ENCODE results near the gene LHB.
A peak's percentile ranks its signal among the peaks of the same experiment; 100 is the strongest.

Gene LHB

DNA sequence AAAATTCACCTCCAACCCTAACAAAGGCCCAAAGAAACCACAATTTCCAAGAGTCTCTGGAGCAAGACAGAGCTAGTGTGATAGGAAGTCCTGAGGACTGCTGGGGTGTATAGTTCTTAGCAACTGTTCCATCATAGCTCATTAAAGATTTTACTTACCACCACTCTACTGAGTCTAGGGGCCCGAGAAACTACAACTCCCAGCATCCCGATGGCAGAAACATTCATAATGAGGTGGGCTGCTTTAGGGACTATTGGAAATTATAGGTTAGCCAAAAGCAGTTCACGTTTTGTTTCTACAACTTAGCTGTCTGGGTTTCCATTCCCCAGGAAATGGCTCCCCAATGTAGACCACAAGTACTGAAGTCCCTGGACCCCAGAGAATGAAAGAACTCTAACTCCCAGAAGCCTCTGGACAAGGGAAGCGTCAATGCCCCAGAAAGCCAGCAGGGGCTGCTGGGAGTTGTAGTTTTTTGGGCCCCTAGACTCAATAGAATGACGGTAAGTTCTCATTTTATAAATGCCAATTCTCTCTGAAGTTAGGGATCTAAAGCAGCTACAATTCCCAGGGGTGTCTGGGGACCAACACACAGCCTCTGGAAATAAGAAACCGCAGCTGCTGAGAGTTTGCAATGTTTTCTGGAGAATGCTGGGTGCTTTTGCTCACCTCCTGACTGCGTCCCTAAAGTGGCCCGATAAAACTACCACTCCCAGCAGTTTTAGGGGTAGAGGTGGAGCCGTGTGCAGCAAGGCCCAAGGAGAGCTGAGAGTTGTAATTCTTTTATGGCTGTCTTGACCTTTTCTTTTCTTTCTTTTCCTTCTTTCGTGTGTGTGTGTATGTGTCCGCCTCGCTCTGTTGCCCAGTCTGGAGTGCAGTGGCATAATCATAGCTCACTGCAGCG, 40.7 kb downstream of the LHB start:
- peaks cover 13% of the 10 kb centered on the region for H3K4me1 ChIP-seq (ENCODE audit: control insufficient read depth, insufficient read depth, low read length)
- H3K9me3 ChIP-seq (ENCODE audit: control insufficient read depth in 2 of 2, low read length in 2 of 2), result no peaks in the 10 kb centered on the region
- H3K9ac ChIP-seq (ENCODE audit: low read length in 2 of 2), result no peak overlapping the region
- H3K4me3 ChIP-seq (ENCODE audit: low read length in 2 of 2), result no peak overlapping the region
- H3K27ac ChIP-seq (ENCODE audit: low read length), result no peak overlapping the region
- H3K27me3 ChIP-seq (ENCODE audit: control insufficient read depth in 1 of 2, insufficient read depth in 2 of 2, low read length in 2 of 2), result no peaks in the 10 kb centered on the region
- peaks cover 23 to 29% of the 10 kb centered on the region in 2 donors for H3K36me3 ChIP-seq (ENCODE audit: control insufficient read depth in 2 of 2, insufficient read depth in 2 of 2, low read length in 2 of 2)

DNA sequence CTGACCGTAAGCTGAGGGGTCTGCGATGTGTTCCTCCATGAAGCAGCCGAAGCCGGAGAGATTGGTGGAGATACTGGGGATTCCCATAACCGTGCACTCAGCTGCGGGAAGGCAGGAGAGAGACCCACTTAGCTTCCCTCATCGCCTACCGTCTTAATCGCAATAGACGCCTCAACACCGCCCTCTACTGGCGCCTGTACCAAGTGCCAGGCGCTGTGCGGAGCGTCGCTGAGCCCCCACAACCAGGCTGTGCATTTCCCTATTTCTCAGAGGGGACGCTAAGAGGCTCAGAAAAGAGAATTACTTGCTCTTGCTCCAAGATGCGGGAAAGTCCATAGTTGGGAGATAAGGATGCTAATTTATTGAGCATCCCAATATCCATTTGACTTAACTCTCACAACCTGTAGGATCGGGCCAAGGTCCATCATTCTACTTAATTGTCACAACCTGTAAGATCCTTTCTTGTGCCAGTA, 45.9 kb downstream of the LHB start:
- Histone ChIP-seq H3K4me1 (ENCODE audit: control insufficient read depth, insufficient read depth, low read length) (peaks cover 24% of the 10 kb centered on the region), H3K27me3 (ENCODE audit: control insufficient read depth in 1 of 2, insufficient read depth in 2 of 2, low read length in 2 of 2) (no peaks in the 10 kb centered on the region), H3K9me3 (ENCODE audit: control insufficient read depth in 2 of 2, low read length in 2 of 2) (no peaks in the 10 kb centered on the region), H3K4me3 (ENCODE audit: low read length in 2 of 2) (peak overlapping the region in 1 of 2 donors; percentile 15), H3K27ac (ENCODE audit: low read length) (no peak overlapping the region), H3K36me3 (ENCODE audit: control insufficient read depth in 2 of 2, insufficient read depth in 2 of 2, low read length in 2 of 2) (peaks cover 28 to 45% of the 10 kb centered on the region in 2 donors), H3K9ac (ENCODE audit: low read length in 2 of 2) (no peak overlapping the region)

DNA sequence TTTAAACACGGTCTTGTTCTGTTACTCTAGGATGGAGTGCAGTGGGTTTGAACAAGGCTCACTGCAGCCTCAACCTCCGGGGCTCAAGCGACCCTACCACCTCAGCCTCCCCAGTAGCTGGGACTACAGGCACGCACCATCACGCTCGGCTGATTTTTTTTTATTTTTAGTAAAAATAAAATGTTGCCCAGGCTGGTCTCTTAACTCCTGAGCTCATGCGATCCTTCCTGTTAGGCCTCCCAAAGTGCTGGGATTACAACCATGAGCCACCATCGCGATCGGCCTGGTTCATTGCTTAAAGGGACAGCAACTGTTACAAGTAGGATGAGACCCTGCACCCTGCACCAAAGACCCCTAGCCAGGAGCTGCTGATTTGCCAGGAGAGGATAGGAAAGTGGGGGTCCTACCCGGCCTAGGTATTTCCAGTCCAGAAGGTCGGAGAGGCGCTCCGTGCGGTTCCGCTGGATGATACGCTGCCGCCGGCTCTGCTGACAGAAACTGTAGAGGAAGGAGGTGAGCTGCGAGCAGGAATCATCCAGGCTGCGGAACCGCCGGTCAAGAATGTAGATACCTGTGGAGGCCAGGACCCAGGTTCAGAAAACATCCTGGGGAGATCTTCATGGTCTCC, 46.6 kb downstream of the LHB start:
- H3K9ac ChIP-seq (ENCODE audit: low read length in 2 of 2), result no peak overlapping the region
- H3K9me3 ChIP-seq (ENCODE audit: control insufficient read depth in 2 of 2, low read length in 2 of 2), result no peaks in the 10 kb centered on the region
- H3K36me3 ChIP-seq (ENCODE audit: control insufficient read depth in 2 of 2, insufficient read depth in 2 of 2, low read length in 2 of 2), result peaks cover 28 to 45% of the 10 kb centered on the region in 2 donors
- H3K4me3 ChIP-seq (ENCODE audit: low read length in 2 of 2), result no peak overlapping the region
- H3K4me1 ChIP-seq (ENCODE audit: control insufficient read depth, insufficient read depth, low read length), result peaks cover 25% of the 10 kb centered on the region
- no peak overlapping the region for H3K27ac ChIP-seq (ENCODE audit: low read length)
- no peaks in the 10 kb centered on the region for H3K27me3 ChIP-seq (ENCODE audit: control insufficient read depth in 1 of 2, insufficient read depth in 2 of 2, low read length in 2 of 2)

- Histone ChIP-seq H3K27ac (ENCODE audit: low read length) (no peak overlapping the region), H3K9ac (ENCODE audit: low read length in 2 of 2) (no peak overlapping the region)
Observed at GRCh38 chr19:48969276-48970138, 47.4 kb downstream of the LHB start.

GRCh38 chr19:48968813-48969218, 48.1 kb downstream of the LHB start:
- H3K4me1 ChIP-seq (ENCODE audit: control insufficient read depth, insufficient read depth, low read length), result peaks cover 35% of the 10 kb centered on the region
- H3K4me3 ChIP-seq (ENCODE audit: low read length in 2 of 2), result no peak overlapping the region
- no peaks in the 10 kb centered on the region for H3K27me3 ChIP-seq (ENCODE audit: control insufficient read depth in 1 of 2, insufficient read depth in 2 of 2, low read length in 2 of 2)
- H3K9me3 ChIP-seq (ENCODE audit: control insufficient read depth in 2 of 2, low read length in 2 of 2), result no peaks in the 10 kb centered on the region
- no peak overlapping the region for H3K9ac ChIP-seq (ENCODE audit: low read length in 2 of 2)
- peak overlapping the region; percentile 18 for H3K27ac ChIP-seq (ENCODE audit: low read length)
- peaks cover 20 to 36% of the 10 kb centered on the region in 2 donors for H3K36me3 ChIP-seq (ENCODE audit: control insufficient read depth in 2 of 2, insufficient read depth in 2 of 2, low read length in 2 of 2)

More at GRCh38 chr19:48969276-48970138, 47.4 kb downstream of the LHB start:
- peaks cover 27 to 43% of the 10 kb centered on the region in 2 donors for H3K36me3 ChIP-seq (ENCODE audit: control insufficient read depth in 2 of 2, insufficient read depth in 2 of 2, low read length in 2 of 2)
- no peaks in the 10 kb centered on the region for H3K9me3 ChIP-seq (ENCODE audit: control insufficient read depth in 2 of 2, low read length in 2 of 2)
- H3K27me3 ChIP-seq (ENCODE audit: control insufficient read depth in 1 of 2, insufficient read depth in 2 of 2, low read length in 2 of 2), result no peaks in the 10 kb centered on the region
- H3K4me1 ChIP-seq (ENCODE audit: control insufficient read depth, insufficient read depth, low read length), result peaks cover 28% of the 10 kb centered on the region
- H3K4me3 ChIP-seq (ENCODE audit: low read length in 2 of 2), result no peak overlapping the region

DNA sequence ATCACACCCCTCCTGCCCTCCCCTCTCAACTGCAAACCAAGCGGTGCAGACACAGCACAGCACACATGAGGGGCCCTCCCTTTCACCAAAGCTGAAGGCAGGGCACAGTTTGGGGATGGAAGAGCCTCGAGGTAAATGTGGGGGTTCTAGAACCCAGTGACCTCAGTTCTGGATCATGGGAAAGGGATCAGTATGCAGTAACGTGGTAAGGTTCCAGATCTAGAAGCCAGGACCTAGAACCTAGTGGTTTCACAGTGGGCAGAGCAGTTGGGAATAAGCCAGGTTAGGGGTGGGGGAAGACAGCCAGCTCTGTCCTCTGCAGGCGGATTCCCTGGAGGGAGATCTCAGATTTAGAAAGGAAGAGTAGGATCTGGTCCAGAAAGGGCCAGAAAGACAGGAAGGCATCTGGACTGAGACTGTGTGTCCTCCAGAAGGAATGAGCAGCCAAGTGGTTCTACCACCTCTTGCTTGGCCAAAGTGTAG, 48.7 kb downstream of the LHB start:
- peak overlapping the region; percentile 18 for H3K27ac ChIP-seq (ENCODE audit: low read length)
- H3K36me3 ChIP-seq (ENCODE audit: control insufficient read depth in 2 of 2, insufficient read depth in 2 of 2, low read length in 2 of 2), result peaks cover 17 to 34% of the 10 kb centered on the region in 2 donors
- H3K4me1 ChIP-seq (ENCODE audit: control insufficient read depth, insufficient read depth, low read length), result peaks cover 41% of the 10 kb centered on the region
- no peaks in the 10 kb centered on the region for H3K9me3 ChIP-seq (ENCODE audit: control insufficient read depth in 2 of 2, low read length in 2 of 2)
- no peak overlapping the region for H3K9ac ChIP-seq (ENCODE audit: low read length in 2 of 2)
- H3K27me3 ChIP-seq (ENCODE audit: control insufficient read depth in 1 of 2, insufficient read depth in 2 of 2, low read length in 2 of 2), result no peaks in the 10 kb centered on the region
- no peak overlapping the region for H3K4me3 ChIP-seq (ENCODE audit: low read length in 2 of 2)

DNA sequence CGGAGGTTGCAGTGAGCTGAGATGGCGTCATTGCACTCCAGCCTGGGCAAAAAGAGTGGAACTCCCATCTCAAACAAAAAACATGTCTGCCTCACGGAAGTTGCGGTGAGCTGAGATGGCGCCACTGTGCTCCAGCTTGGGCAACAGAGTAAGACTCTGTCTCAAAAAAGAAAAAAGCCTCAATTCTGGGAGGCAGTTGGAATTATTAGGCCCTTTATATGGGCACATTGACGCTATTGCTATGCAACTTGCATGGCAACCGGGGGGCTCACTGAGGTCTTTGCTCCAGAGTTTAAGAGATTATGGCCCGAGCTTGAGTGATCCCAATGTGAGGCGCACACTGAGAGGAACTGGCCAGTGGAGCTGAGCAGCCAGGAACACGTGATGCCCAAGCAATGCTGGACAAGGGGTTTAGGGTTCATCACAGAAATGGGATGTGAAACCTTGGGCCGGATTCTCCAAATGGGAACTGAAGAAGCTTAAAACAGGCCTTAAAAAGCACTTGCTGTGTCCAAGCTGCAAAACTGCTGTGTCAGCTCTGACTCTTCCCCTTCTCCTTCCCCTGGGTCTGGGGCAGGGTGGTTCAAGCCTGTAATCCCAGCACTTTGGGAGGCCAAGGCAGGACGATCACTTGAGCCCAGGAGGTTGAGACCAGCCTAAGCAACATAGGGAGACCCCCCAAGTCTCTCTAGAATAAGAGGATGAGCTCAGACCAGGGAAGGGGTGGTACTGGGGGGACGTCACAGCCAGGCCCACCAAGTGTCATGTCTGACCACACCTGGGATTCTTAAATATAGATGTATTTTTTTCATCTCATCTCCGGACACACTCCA, 49.3 kb downstream of the LHB start:
- peaks cover 15 to 27% of the 10 kb centered on the region in 2 donors for H3K36me3 ChIP-seq (ENCODE audit: control insufficient read depth in 2 of 2, insufficient read depth in 2 of 2, low read length in 2 of 2)
- peak overlapping the region in 1 of 2 donors; percentile 35 for H3K4me3 ChIP-seq (ENCODE audit: low read length in 2 of 2)
- H3K9me3 ChIP-seq (ENCODE audit: control insufficient read depth in 2 of 2, low read length in 2 of 2), result no peaks in the 10 kb centered on the region
- H3K27ac ChIP-seq (ENCODE audit: low read length), result peak overlapping the region; percentile 37
- H3K27me3 ChIP-seq (ENCODE audit: control insufficient read depth in 1 of 2, insufficient read depth in 2 of 2, low read length in 2 of 2), result no peaks in the 10 kb centered on the region
- peaks cover 42% of the 10 kb centered on the region for H3K4me1 ChIP-seq (ENCODE audit: control insufficient read depth, insufficient read depth, low read length)
- no peak overlapping the region for H3K9ac ChIP-seq (ENCODE audit: low read length in 2 of 2)

GRCh38 chr19:48966541-48967345, 50.1 kb downstream of the LHB start:
- peak overlapping the region; percentile 95 to 97 for H3K4me3 ChIP-seq (ENCODE audit: low read length in 2 of 2)
- H3K4me1 ChIP-seq (ENCODE audit: control insufficient read depth, insufficient read depth, low read length), result peaks cover 42% of the 10 kb centered on the region
- no peaks in the 10 kb centered on the region for H3K27me3 ChIP-seq (ENCODE audit: control insufficient read depth in 1 of 2, insufficient read depth in 2 of 2, low read length in 2 of 2)
- peaks cover 15 to 27% of the 10 kb centered on the region in 2 donors for H3K36me3 ChIP-seq (ENCODE audit: control insufficient read depth in 2 of 2, insufficient read depth in 2 of 2, low read length in 2 of 2)
- H3K27ac ChIP-seq (ENCODE audit: low read length), result peak overlapping the region; percentile 86
- peak overlapping the region; percentile 93 to 94 for H3K9ac ChIP-seq (ENCODE audit: low read length in 2 of 2)
- no peaks in the 10 kb centered on the region for H3K9me3 ChIP-seq (ENCODE audit: control insufficient read depth in 2 of 2, low read length in 2 of 2)

Data from stomach smooth muscle (tissue), 2 donors.